Measurements from ENCODE around the gene LRRC72. TPM values are rescaled to one million over a fixed set of nuclear protein-coding genes. Genes with fewer than 3 reads are reported as not detected.

LRRC72 gene
- total and polyA plus RNA-seq, 2 experiments from 2014 or later: not detected

- no peaks in the 10 kb centered on the region for H3K36me3 ChIP-seq (replicated peaks; ENCODE audit: insufficient read depth, low read depth)
- WGBS (ENCODE audit: low lambda C conversion rate, missing lambda C conversion rate): 78% methylated on average over 3 of the region's 3 CpGs
- TF ChIP-seq CTCF (IDR thresholded peaks at IDR 0.05; ENCODE audit: poor library complexity) (no peak), EZH2phosphoT487 (IDR thresholded peaks at IDR 0.05; ENCODE audit: low read depth, severe bottlenecking, unreplicated experiment) (no peak), EZH2 (IDR thresholded peaks at IDR 0.05; ENCODE audit: borderline replicate concordance) (no peak)
Measured at GRCh38 chr7:16606704-16607103, 80.1 kb downstream of the LRRC72 start.

GRCh38 chr7:16609842-16610450 lies 83.3 kb downstream of the LRRC72 start:
- peak overlapping the region; percentile 62 for H3K27ac ChIP-seq
- TF ChIP-seq EZH2phosphoT487 (IDR thresholded peaks at IDR 0.05; ENCODE audit: low read depth, severe bottlenecking, unreplicated experiment) (no peak), EZH2 (IDR thresholded peaks at IDR 0.05; ENCODE audit: borderline replicate concordance) (no peak), CTCF (IDR thresholded peaks at IDR 0.05; ENCODE audit: poor library complexity) (no peak)
- H3K9me3 ChIP-seq (ENCODE audit: low read depth): no peaks in the 10 kb centered on the region
- no peaks in the 10 kb centered on the region for H3K36me3 ChIP-seq (replicated peaks; ENCODE audit: insufficient read depth, low read depth)
- H3K9me2 ChIP-seq (replicated peaks; ENCODE audit: insufficient read depth): no peaks in the 10 kb centered on the region
- peak; percentile 34 for DNase-seq (ENCODE audit: low spot score)
- H3K79me2 ChIP-seq: no peaks in the 10 kb centered on the region
- H3K4me1 ChIP-seq (ENCODE audit: insufficient read depth): peaks cover 12% of the 10 kb centered on the region
- no peak overlapping the region for H2AFZ ChIP-seq
- H3K27me3 ChIP-seq: no peaks in the 10 kb centered on the region
- H4K20me1 ChIP-seq (ENCODE audit: insufficient read depth, poor library complexity, severe bottlenecking): no peaks in the 10 kb centered on the region
- 70% methylated on average over 4 of the region's 4 CpGs for WGBS (ENCODE audit: low lambda C conversion rate, missing lambda C conversion rate)
- no peak overlapping the region for H3K4me3 ChIP-seq
- peak overlapping the region; percentile 49 for H3K4me2 ChIP-seq

More at GRCh38 chr7:16606704-16607103, 80.1 kb downstream of the LRRC72 start:
- H2AFZ ChIP-seq: no peak overlapping the region
- peak overlapping the region; percentile 18 for H3K27ac ChIP-seq
- H3K9me3 ChIP-seq (ENCODE audit: low read depth): no peaks in the 10 kb centered on the region
- no peaks in the 10 kb centered on the region for H4K20me1 ChIP-seq (ENCODE audit: insufficient read depth, poor library complexity, severe bottlenecking)
- no peaks in the 10 kb centered on the region for H3K9me2 ChIP-seq (replicated peaks; ENCODE audit: insufficient read depth)
- H3K79me2 ChIP-seq: no peaks in the 10 kb centered on the region
- no peaks in the 10 kb centered on the region for H3K27me3 ChIP-seq
- no peak overlapping the region for H3K4me3 ChIP-seq
- no peak overlapping the region for H3K4me2 ChIP-seq
- peaks cover 12% of the 10 kb centered on the region for H3K4me1 ChIP-seq (ENCODE audit: insufficient read depth)
- DNase-seq (ENCODE audit: low spot score): no peak

- H3K9me2 ChIP-seq (replicated peaks; ENCODE audit: insufficient read depth): no peaks in the 10 kb centered on the region
- H3K4me3 ChIP-seq: no peak overlapping the region
- TF ChIP-seq CTCF (IDR thresholded peaks at IDR 0.05; ENCODE audit: poor library complexity) (no peak), EZH2phosphoT487 (IDR thresholded peaks at IDR 0.05; ENCODE audit: low read depth, severe bottlenecking, unreplicated experiment) (no peak), EZH2 (IDR thresholded peaks at IDR 0.05; ENCODE audit: borderline replicate concordance) (no peak)
- no peaks in the 10 kb centered on the region for H4K20me1 ChIP-seq (ENCODE audit: insufficient read depth, poor library complexity, severe bottlenecking)
- H3K36me3 ChIP-seq (replicated peaks; ENCODE audit: insufficient read depth, low read depth): no peaks in the 10 kb centered on the region
- no peak overlapping the region for H2AFZ ChIP-seq
- H3K9me3 ChIP-seq (ENCODE audit: low read depth): no peaks in the 10 kb centered on the region
- peak overlapping the region; percentile 60 for H3K27ac ChIP-seq
- WGBS (ENCODE audit: low lambda C conversion rate, missing lambda C conversion rate): 86% methylated on average over 2 of the region's 2 CpGs
- H3K79me2 ChIP-seq: no peaks in the 10 kb centered on the region
- DNase-seq (ENCODE audit: low spot score): no peak
- H3K27me3 ChIP-seq: no peaks in the 10 kb centered on the region
- H3K4me2 ChIP-seq: no peak overlapping the region
- H3K4me1 ChIP-seq (ENCODE audit: insufficient read depth): peaks cover 12% of the 10 kb centered on the region
Measured at GRCh38 chr7:16611711-16612110, 85.1 kb downstream of the LRRC72 start.

Measured in hepatocyte (in vitro differentiated cells).